ES-I3 (cell line): ENCODE results near the gene MRFAP1.
A peak's percentile ranks its signal among the peaks of the same experiment; 100 is the strongest.
"Not testable (repeated sequence)": the region's sequence is repeated elsewhere in the genome, so short reads cannot be mapped to it uniquely, and the experiment has no call there.

Source experiments
- H3K36me3 ChIP-seq: 2 replicates; pipeline ENCODE4 v1.6.1; 2013; ENCODE audit warnings: mild to moderate bottlenecking, low read length, control low read depth, moderate library complexity; ENCODE audit not compliant: insufficient read depth
- H3K4me1 ChIP-seq: 2 replicates; pipeline ENCODE4 v1.6.1; 2013; ENCODE audit warnings: mild to moderate bottlenecking, control low read depth, low read length; ENCODE audit not compliant: insufficient read depth
- H3K9ac ChIP-seq: 2 replicates; pipeline ENCODE4 v1.6.1; 2013; ENCODE audit warnings: low read depth, mild to moderate bottlenecking, low read length, moderate library complexity
- H3K9me3 ChIP-seq: 2 replicates; pipeline ENCODE4 v1.6.1; 2013; ENCODE audit warnings: mild to moderate bottlenecking, low read length, moderate library complexity; ENCODE audit not compliant: control insufficient read depth, insufficient read depth

Gene MRFAP1

GRCh38 chr4:6618386-6619115 lies 21.9 kb upstream of the MRFAP1 start:
- H3K4me1 ChIP-seq: no peaks in the 10 kb centered on the region
- no peak overlapping the region for H3K9ac ChIP-seq
- no peaks in the 10 kb centered on the region for H3K9me3 ChIP-seq
- H3K36me3 ChIP-seq: no peaks in the 10 kb centered on the region

GRCh38 chr4:6619116-6619465 lies 21.4 kb upstream of the MRFAP1 start:
- no peaks in the 10 kb centered on the region for H3K36me3 ChIP-seq
- H3K4me1 ChIP-seq: no peaks in the 10 kb centered on the region
- no peaks in the 10 kb centered on the region for H3K9me3 ChIP-seq
- H3K9ac ChIP-seq: no peak overlapping the region

- Histone ChIP-seq H3K4me1 (no peaks in the 10 kb centered on the region), H3K9me3 (no peaks in the 10 kb centered on the region), H3K36me3 (no peaks in the 10 kb centered on the region), H3K9ac (no peak overlapping the region)
Measured at GRCh38 chr4:6619466-6620255, 20.8 kb upstream of the MRFAP1 start.

- Histone ChIP-seq H3K4me1 (no peaks in the 10 kb centered on the region), H3K9me3 (no peaks in the 10 kb centered on the region), H3K9ac (no peak overlapping the region), H3K36me3 (no peaks in the 10 kb centered on the region)
Measured at GRCh38 chr4:6620296-6620695, 20.2 kb upstream of the MRFAP1 start.

DNA sequence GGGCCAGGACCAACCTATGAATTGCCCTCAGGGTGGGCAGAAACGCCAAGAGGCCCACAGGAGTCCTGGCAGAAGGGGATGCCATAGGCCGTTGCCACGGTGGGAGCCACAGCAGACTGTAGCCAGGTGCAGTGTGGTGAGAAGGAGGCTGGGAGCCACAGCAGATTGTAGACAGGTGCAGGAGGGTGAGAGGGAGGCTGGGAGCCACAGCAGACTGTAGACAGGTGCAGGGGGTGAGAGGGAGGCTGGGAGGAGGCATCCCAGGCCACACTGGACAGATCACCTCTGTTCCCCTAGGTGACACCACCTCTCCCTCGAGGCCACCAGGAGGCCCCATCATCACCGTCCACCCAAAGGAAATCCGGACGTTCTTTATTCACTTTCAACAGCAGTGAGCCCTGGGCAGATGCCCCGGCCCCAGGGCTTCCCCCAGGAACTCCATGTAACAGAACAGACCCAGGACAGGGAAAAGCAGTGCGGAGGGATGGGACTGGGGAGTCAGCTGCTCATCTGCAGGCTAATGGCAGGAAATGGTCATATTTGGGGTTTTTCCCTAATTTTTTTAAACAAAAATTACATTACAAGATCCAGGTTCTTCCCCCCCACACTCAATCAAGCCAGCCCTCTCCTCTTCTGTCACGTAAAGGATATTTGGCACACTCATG lies 19.5 kb upstream of the MRFAP1 start:
- Histone ChIP-seq H3K36me3 (no peaks in the 10 kb centered on the region), H3K9me3 (no peaks in the 10 kb centered on the region), H3K4me1 (no peaks in the 10 kb centered on the region), H3K9ac (no peak overlapping the region)

DNA sequence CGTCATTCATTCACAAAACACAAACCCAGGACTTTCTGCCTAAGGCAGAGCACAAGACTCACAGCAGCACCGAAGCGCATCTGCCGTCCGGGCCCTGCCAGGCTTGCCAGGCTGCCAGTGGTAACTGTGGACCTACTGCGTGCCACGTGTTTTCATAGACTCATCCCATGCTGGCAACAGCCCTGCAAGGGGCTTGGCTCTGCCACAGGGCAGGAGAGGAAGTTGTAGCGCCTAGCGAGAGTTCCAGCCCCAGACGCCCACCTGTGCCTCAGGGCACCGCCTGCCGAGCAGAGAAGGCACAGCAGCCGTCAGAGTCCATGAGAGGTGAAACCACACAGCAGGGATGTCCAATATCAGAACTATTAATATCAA lies 18.9 kb upstream of the MRFAP1 start:
- H3K9ac ChIP-seq: no peak overlapping the region
- H3K36me3 ChIP-seq: no peaks in the 10 kb centered on the region
- H3K4me1 ChIP-seq: no peaks in the 10 kb centered on the region

GRCh38 chr4:6622744-6623143 lies 17.7 kb upstream of the MRFAP1 start:
- no peak overlapping the region for H3K9ac ChIP-seq
- H3K9me3 ChIP-seq: no peaks in the 10 kb centered on the region
- H3K36me3 ChIP-seq: no peaks in the 10 kb centered on the region
- H3K4me1 ChIP-seq: no peaks in the 10 kb centered on the region

More for the DNA sequence above, 18.9 kb upstream of the MRFAP1 start:
- H3K9me3 ChIP-seq: no peaks in the 10 kb centered on the region

DNA sequence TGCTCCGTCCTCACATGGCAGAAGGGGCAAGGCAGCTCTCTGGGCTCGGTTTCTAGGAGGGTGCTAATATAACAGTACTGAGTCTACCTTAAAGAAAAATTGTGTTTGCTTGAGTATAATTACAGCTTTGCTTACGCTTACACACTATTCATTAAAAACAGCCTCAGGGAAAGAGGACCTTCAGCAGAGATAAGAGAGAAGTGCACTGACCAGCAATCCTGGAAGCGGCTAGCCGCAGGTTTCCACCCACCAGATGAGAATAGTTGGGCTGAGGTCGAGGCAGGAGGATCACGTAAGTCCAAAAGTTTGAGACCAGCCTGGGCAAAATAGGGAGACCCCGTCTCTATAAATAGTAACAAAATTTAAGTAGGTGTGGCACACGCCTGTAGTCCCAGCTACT lies 15.2 kb upstream of the MRFAP1 start:
- no peaks in the 10 kb centered on the region for H3K9me3 ChIP-seq

DNA sequence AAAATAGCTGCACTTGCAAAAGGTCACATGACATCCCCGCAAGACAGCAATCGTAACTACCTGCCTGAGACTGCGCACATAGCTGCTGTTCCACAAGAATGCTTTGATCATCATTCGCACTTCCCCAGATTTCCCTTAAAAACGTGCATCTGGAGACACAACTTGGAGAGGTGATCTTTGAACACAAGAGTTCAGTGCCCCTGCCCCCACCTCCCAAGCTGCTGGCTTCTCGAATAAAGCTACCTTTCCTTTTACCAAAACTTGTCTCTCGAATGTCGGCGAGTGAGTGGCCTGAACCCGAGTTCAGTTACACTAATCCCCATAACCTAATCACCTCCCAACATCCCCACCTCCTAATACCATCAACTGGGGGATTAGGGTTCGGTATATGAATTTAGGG lies 14.4 kb upstream of the MRFAP1 start:
- no peaks in the 10 kb centered on the region for H3K9me3 ChIP-seq
- no peak overlapping the region for H3K9ac ChIP-seq
- no peaks in the 10 kb centered on the region for H3K4me1 ChIP-seq
- H3K36me3 ChIP-seq: no peaks in the 10 kb centered on the region

More for the DNA sequence above, 15.2 kb upstream of the MRFAP1 start:
- no peaks in the 10 kb centered on the region for H3K4me1 ChIP-seq
- H3K36me3 ChIP-seq: no peaks in the 10 kb centered on the region
- no peak overlapping the region for H3K9ac ChIP-seq

DNA sequence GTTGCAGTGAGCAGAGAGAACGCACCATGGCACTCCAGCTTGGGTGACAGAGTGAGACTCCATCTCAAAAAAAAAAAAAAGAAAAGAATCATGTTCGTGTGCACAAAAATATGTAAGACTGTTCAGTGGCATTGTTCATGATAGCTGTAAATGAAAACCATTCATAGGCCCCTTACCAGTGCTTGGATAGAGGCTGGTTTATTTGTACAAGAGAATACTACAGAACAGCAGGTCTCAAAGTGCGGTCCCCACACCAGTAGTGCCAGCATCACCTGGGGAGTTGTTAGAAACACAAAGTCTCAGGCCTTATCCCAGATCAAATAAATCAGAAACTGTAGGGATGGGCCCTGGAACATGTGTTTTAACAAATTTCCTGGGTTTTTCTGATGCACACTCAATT lies 12.7 kb upstream of the MRFAP1 start:
- no peaks in the 10 kb centered on the region for H3K9me3 ChIP-seq
- no peak overlapping the region for H3K9ac ChIP-seq
- H3K36me3 ChIP-seq: no peaks in the 10 kb centered on the region
- peaks cover 1% of the 10 kb centered on the region; the same call in 1 of the 2 replicates for H3K4me1 ChIP-seq

DNA sequence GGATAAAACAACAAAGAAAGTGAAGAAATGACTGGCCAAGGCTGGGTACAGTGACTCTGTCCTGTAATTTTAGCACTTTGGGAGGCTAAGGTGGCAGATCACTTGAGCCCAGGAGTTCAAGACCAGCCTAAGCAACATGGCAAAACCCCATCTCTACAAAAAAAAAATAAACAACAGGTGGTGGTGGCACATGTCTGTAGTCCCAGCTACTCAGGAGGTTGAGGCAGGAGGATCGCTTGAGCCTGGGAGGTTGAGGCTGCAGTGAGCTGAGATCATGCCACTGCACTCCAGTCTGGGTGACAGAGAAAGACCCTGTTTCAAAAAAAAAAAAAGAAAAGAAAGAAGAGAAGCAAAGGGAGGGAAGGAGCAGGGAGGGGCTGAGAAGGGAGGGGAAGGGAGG lies 12.0 kb upstream of the MRFAP1 start:
- not testable (repeated sequence) for H3K9me3 ChIP-seq, H3K9ac ChIP-seq, H3K4me1 ChIP-seq, H3K36me3 ChIP-seq

- H3K9ac ChIP-seq: no peak overlapping the region
- H3K4me1 ChIP-seq: peaks cover 11% of the 10 kb centered on the region
- no peaks in the 10 kb centered on the region for H3K36me3 ChIP-seq
- H3K9me3 ChIP-seq: no peaks in the 10 kb centered on the region
Measured at GRCh38 chr4:6632125-6632524, 8.4 kb upstream of the MRFAP1 start.

GRCh38 chr4:6633091-6633906 lies 7.2 kb upstream of the MRFAP1 start:
- Histone ChIP-seq H3K4me1 (peaks cover 11% of the 10 kb centered on the region), H3K36me3 (no peaks in the 10 kb centered on the region), H3K9ac (peak overlapping the region; percentile 2; the same call in 1 of the 2 replicates), H3K9me3 (no peaks in the 10 kb centered on the region)

- no peaks in the 10 kb centered on the region for H3K9me3 ChIP-seq
- H3K4me1 ChIP-seq: peaks cover 11% of the 10 kb centered on the region
- H3K36me3 ChIP-seq: no peaks in the 10 kb centered on the region
- H3K9ac ChIP-seq: no peak overlapping the region
Measured at GRCh38 chr4:6634746-6635145, 5.7 kb upstream of the MRFAP1 start.
